ENCODE results near the gene CDKAL1. TPM values are rescaled to one million over a fixed set of nuclear protein-coding genes. Genes with fewer than 3 reads are reported as not detected.

CDKAL1 gene
- total and polyA plus RNA-seq, 4 donors: 3.0 to 21.7 (median 9.4) TPM

DNA sequence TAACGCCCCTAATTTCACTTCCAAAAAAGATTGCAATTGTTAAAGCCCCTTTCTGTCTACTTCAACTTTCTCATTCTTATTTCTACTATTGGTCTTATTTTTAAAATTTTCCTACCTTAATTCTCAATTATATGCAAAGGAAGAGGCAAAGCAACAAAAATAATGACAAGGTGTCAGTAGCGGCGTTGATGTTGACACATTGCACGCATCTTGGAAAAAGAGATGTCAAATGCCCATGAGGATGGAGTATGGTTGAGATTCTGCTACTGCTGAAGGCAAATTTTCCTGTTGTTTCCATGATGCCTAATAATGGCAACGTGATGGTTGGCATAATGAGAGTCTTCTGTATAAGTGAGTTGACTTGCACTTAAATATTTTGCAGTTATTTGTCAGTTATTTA lies 258.9 kb downstream of the CDKAL1 start:
- no peak overlapping the region for H3K4me3 ChIP-seq (ENCODE audit: low read length in 2 of 2)
- H3K9me3 ChIP-seq (ENCODE audit: control insufficient read depth, low read length): no peaks in the 10 kb centered on the region
- H3K27ac ChIP-seq (ENCODE audit: low read depth in 1 of 2, low read length in 2 of 2): no peak overlapping the region
- no peaks in the 10 kb centered on the region for H3K36me3 ChIP-seq (ENCODE audit: control insufficient read depth in 1 of 2, insufficient read depth in 2 of 2, low read length in 1 of 2)
- ATAC-seq (ENCODE audit: low FRiP score) (no peak), DNase-seq (no peak)
- no peaks in the 10 kb centered on the region for H3K27me3 ChIP-seq (ENCODE audit: control insufficient read depth in 1 of 2, insufficient read depth in 2 of 2, low read length in 1 of 2)
- intact Hi-C loops (cut with DNase I): no loop called here
- WGBS, 2 donors: 78 to 80% methylated on average over 5 of the region's 5 CpGs
- H3K4me1 ChIP-seq (ENCODE audit: control insufficient read depth in 1 of 2, insufficient read depth in 2 of 2, low read length in 2 of 2): no peaks in the 10 kb centered on the region

GRCh38 chr6:20797597-20797996 lies 263.3 kb downstream of the CDKAL1 start:
- Histone ChIP-seq H3K27me3 (ENCODE audit: control insufficient read depth in 1 of 2, insufficient read depth in 2 of 2, low read length in 1 of 2) (no peaks in the 10 kb centered on the region), H3K27ac (ENCODE audit: low read depth in 1 of 2, low read length in 2 of 2) (no peak overlapping the region), H3K36me3 (ENCODE audit: control insufficient read depth in 1 of 2, insufficient read depth in 2 of 2, low read length in 1 of 2) (no peaks in the 10 kb centered on the region), H3K4me1 (ENCODE audit: control insufficient read depth in 1 of 2, insufficient read depth in 2 of 2, low read length in 2 of 2) (no peaks in the 10 kb centered on the region), H3K9me3 (ENCODE audit: control insufficient read depth, low read length) (no peaks in the 10 kb centered on the region), H3K4me3 (ENCODE audit: low read length in 2 of 2) (no peak overlapping the region)
- intact Hi-C loops (cut with DNase I): no loop called here
- no peak for ATAC-seq (ENCODE audit: low FRiP score)
- DNase-seq: no peak
- WGBS, 2 donors: 96 to 98% methylated on average over 7 of the region's 7 CpGs

DNA sequence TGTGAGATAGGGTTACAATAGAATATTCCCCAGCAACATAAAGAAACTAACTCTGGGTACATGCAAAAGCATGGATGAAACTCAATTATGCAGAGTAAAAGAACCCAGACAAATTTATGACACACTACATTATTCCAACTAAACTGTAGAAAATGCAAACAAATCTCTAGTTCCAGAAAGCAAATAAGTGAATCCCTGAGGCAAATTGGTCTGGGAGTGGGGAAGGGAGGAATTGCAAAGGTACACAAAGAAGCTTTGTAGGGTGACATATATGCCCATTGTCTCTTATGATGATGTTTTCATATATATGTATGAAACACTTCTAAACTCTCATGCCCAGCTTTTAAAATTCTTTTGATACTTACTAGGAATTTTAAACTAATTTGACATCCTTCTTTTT lies 266.0 kb downstream of the CDKAL1 start:
- Histone ChIP-seq H3K9me3 (ENCODE audit: control insufficient read depth, low read length) (no peaks in the 10 kb centered on the region), H3K4me1 (ENCODE audit: control insufficient read depth in 1 of 2, insufficient read depth in 2 of 2, low read length in 2 of 2) (no peaks in the 10 kb centered on the region), H3K4me3 (ENCODE audit: low read length in 2 of 2) (no peak overlapping the region), H3K27me3 (ENCODE audit: control insufficient read depth in 1 of 2, insufficient read depth in 2 of 2, low read length in 1 of 2) (no peaks in the 10 kb centered on the region), H3K36me3 (ENCODE audit: control insufficient read depth in 1 of 2, insufficient read depth in 2 of 2, low read length in 1 of 2) (no peaks in the 10 kb centered on the region), H3K27ac (ENCODE audit: low read depth in 1 of 2, low read length in 2 of 2) (no peak overlapping the region)
- ATAC-seq (ENCODE audit: low FRiP score): no peak
- intact Hi-C loops (cut with DNase I): no loop called here
- no peak for DNase-seq

DNA sequence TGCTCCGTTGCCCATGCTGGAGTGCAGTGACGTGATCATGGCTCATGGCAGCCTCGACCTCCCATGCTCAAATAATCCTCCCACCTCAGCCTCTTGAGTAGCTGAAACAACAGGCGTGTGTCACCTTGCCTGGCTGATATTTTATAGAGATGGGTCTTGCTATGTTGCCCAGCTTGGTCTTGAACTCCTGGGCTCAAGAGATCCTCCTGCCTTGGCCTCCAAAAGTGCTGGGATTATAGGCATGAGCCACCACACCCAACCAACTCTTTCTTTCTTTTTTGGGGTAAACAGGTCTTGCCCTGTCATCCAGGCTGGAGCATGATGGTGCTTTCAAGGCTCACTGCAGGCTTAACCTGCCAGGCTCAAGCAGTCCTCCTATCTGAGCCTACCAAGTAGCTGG lies 266.4 kb downstream of the CDKAL1 start:
- Histone ChIP-seq H3K27ac (ENCODE audit: low read depth in 1 of 2, low read length in 2 of 2) (no peak overlapping the region), H3K9me3 (ENCODE audit: control insufficient read depth, low read length) (no peaks in the 10 kb centered on the region), H3K4me3 (ENCODE audit: low read length in 2 of 2) (no peak overlapping the region), H3K27me3 (ENCODE audit: control insufficient read depth in 1 of 2, insufficient read depth in 2 of 2, low read length in 1 of 2) (no peaks in the 10 kb centered on the region), H3K36me3 (ENCODE audit: control insufficient read depth in 1 of 2, insufficient read depth in 2 of 2, low read length in 1 of 2) (no peaks in the 10 kb centered on the region), H3K4me1 (ENCODE audit: control insufficient read depth in 1 of 2, insufficient read depth in 2 of 2, low read length in 2 of 2) (no peaks in the 10 kb centered on the region)
- ATAC-seq (ENCODE audit: low FRiP score) (no peak), DNase-seq (no peak)
- intact Hi-C loops (cut with DNase I): no loop called here
- WGBS, 2 donors: 97 to 98% methylated on average over 4 of the region's 4 CpGs

DNA sequence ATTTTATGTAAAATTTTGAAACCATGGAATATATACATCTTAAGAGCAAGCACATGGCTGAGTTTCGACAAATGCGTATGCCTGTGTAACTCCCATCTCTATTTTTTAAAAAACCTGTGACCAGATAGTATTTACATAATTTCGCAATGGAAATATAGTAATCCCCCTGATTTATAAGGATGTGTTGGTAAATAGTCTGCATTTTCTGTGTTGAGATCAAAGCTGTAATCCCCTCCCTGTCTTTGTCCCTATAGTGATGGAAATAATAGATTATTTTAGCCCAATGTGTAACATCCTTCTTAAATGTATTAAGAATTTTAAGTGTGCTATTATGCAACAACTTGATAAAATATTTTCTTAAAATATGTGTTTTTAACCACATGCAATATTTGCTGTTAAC lies 267.3 kb downstream of the CDKAL1 start:
- no peak for ATAC-seq (ENCODE audit: low FRiP score)
- no peak for DNase-seq
- Histone ChIP-seq H3K4me3 (ENCODE audit: low read length in 2 of 2) (no peak overlapping the region), H3K9me3 (ENCODE audit: control insufficient read depth, low read length) (no peaks in the 10 kb centered on the region), H3K4me1 (ENCODE audit: control insufficient read depth in 1 of 2, insufficient read depth in 2 of 2, low read length in 2 of 2) (no peaks in the 10 kb centered on the region), H3K27me3 (ENCODE audit: control insufficient read depth in 1 of 2, insufficient read depth in 2 of 2, low read length in 1 of 2) (no peaks in the 10 kb centered on the region), H3K27ac (ENCODE audit: low read depth in 1 of 2, low read length in 2 of 2) (no peak overlapping the region), H3K36me3 (ENCODE audit: control insufficient read depth in 1 of 2, insufficient read depth in 2 of 2, low read length in 1 of 2) (peaks cover 0 to 5% of the 10 kb centered on the region in 2 donors)
- intact Hi-C loops (cut with DNase I): no loop called here
- 98 to 100% methylated on average over 3 of the region's 3 CpGs for WGBS, 2 donors

DNA sequence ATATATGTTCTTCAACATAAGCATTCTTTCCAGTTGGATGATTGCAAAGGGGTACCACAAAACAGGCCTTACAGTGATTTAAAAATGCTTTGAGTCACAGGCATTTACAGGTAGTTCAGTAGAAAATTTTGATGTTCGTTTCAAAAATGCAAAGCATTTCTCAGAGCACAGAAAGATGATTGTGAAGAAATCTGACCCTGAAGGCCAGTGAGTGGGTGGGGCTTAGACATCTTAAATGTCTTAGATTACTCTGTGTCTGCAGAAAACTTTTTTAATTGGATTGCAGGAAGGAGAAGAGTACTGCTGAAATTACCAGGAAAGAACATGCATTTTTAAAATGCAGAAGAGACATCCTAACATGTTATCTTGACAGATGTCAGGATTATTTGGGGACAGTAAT lies 268.3 kb downstream of the CDKAL1 start:
- Histone ChIP-seq H3K4me3 (ENCODE audit: low read length in 2 of 2) (no peak overlapping the region), H3K36me3 (ENCODE audit: control insufficient read depth in 1 of 2, insufficient read depth in 2 of 2, low read length in 1 of 2) (peaks cover 0 to 5% of the 10 kb centered on the region in 2 donors), H3K27me3 (ENCODE audit: control insufficient read depth in 1 of 2, insufficient read depth in 2 of 2, low read length in 1 of 2) (no peaks in the 10 kb centered on the region), H3K27ac (ENCODE audit: low read depth in 1 of 2, low read length in 2 of 2) (no peak overlapping the region), H3K4me1 (ENCODE audit: control insufficient read depth in 1 of 2, insufficient read depth in 2 of 2, low read length in 2 of 2) (no peaks in the 10 kb centered on the region), H3K9me3 (ENCODE audit: control insufficient read depth, low read length) (no peaks in the 10 kb centered on the region)
- DNase-seq (no peak), ATAC-seq (ENCODE audit: low FRiP score) (no peak)
- WGBS, 2 donors: 33 to 57% methylated on average over 1 of the region's 1 CpG
- intact Hi-C loops (cut with DNase I): no loop called here

- Histone ChIP-seq H3K9me3 (ENCODE audit: control insufficient read depth, low read length) (no peaks in the 10 kb centered on the region), H3K27ac (ENCODE audit: low read depth in 1 of 2, low read length in 2 of 2) (no peak overlapping the region), H3K27me3 (ENCODE audit: control insufficient read depth in 1 of 2, insufficient read depth in 2 of 2, low read length in 1 of 2) (no peaks in the 10 kb centered on the region), H3K36me3 (ENCODE audit: control insufficient read depth in 1 of 2, insufficient read depth in 2 of 2, low read length in 1 of 2) (peaks cover 0 to 5% of the 10 kb centered on the region in 2 donors), H3K4me1 (ENCODE audit: control insufficient read depth in 1 of 2, insufficient read depth in 2 of 2, low read length in 2 of 2) (peaks cover 0 to 2% of the 10 kb centered on the region in 2 donors), H3K4me3 (ENCODE audit: low read length in 2 of 2) (no peak overlapping the region)
- DNase-seq (no peak), ATAC-seq (ENCODE audit: low FRiP score) (no peak)
- intact Hi-C loops (cut with DNase I): no loop called here
- WGBS, 2 donors: 65 to 68% methylated on average over 1 of the region's 1 CpG
Observed at GRCh38 chr6:20805021-20805420, 270.8 kb downstream of the CDKAL1 start.

GRCh38 chr6:20806669-20807068 lies 272.4 kb downstream of the CDKAL1 start:
- no peak overlapping the region for H3K27ac ChIP-seq (ENCODE audit: low read depth in 1 of 2, low read length in 2 of 2)
- 96 to 99% methylated on average over 3 of the region's 3 CpGs for WGBS, 2 donors
- no peaks in the 10 kb centered on the region for H3K27me3 ChIP-seq (ENCODE audit: control insufficient read depth in 1 of 2, insufficient read depth in 2 of 2, low read length in 1 of 2)
- intact Hi-C loops (cut with DNase I): no loop called here
- no peaks in the 10 kb centered on the region for H3K9me3 ChIP-seq (ENCODE audit: control insufficient read depth, low read length)
- no peak for ATAC-seq (ENCODE audit: low FRiP score)
- H3K36me3 ChIP-seq (ENCODE audit: control insufficient read depth in 1 of 2, insufficient read depth in 2 of 2, low read length in 1 of 2): peaks cover 0 to 5% of the 10 kb centered on the region in 2 donors
- H3K4me3 ChIP-seq (ENCODE audit: low read length in 2 of 2): no peak overlapping the region
- no peak for DNase-seq
- peaks cover 0 to 2% of the 10 kb centered on the region in 2 donors for H3K4me1 ChIP-seq (ENCODE audit: control insufficient read depth in 1 of 2, insufficient read depth in 2 of 2, low read length in 2 of 2)

DNA sequence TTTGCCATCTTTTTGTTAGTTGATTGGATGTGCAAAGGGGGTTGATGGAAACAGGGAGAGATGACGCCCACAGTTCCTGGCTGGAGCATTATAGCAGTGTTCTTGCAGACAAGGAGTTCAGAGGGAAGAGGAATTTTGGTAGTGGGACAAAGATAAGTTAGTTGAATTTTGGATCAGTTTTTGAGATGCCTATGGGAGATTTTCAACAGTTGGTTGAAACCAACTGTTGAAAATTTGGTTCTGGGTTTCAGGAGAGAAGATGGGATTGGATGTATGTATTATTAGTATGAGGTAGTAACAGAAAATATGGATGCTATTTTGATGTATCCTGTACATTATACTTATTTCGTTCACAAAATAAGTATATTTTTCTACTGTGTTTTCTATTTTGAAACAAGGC lies 274.2 kb downstream of the CDKAL1 start:
- no peak for DNase-seq
- intact Hi-C loops (cut with DNase I): no loop called here
- no peak overlapping the region for H3K27ac ChIP-seq (ENCODE audit: low read depth in 1 of 2, low read length in 2 of 2)
- H3K9me3 ChIP-seq (ENCODE audit: control insufficient read depth, low read length): no peaks in the 10 kb centered on the region
- WGBS, 2 donors: 53 to 56% methylated on average over 2 of the region's 2 CpGs
- no peaks in the 10 kb centered on the region for H3K27me3 ChIP-seq (ENCODE audit: control insufficient read depth in 1 of 2, insufficient read depth in 2 of 2, low read length in 1 of 2)
- peaks cover 0 to 2% of the 10 kb centered on the region in 2 donors for H3K4me1 ChIP-seq (ENCODE audit: control insufficient read depth in 1 of 2, insufficient read depth in 2 of 2, low read length in 2 of 2)
- no peak for ATAC-seq (ENCODE audit: low FRiP score)
- H3K4me3 ChIP-seq (ENCODE audit: low read length in 2 of 2): no peak overlapping the region
- H3K36me3 ChIP-seq (ENCODE audit: control insufficient read depth in 1 of 2, insufficient read depth in 2 of 2, low read length in 1 of 2): peaks cover 0 to 5% of the 10 kb centered on the region in 2 donors
